HG03354 (cell line): Measurements from ENCODE around the gene HES1.

ENCODE experiments used
- ATAC-seq: cut with Tn5 transposase; IDR thresholded peaks from one replicate; pipeline ENCODE4 v1.9.1; 2021; ENCODE audit warnings: mild to moderate bottlenecking; ENCODE audit not compliant: unreplicated experiment, poor library complexity, severe bottlenecking

Gene HES1

GRCh38 chr3:194101592-194102432 lies 34.1 kb upstream of the HES1 start:
- peak; percentile 34 for ATAC-seq

- peak; percentile 34 for ATAC-seq
Observed at GRCh38 chr3:194102436-194102835, 33.5 kb upstream of the HES1 start.

GRCh38 chr3:194103505-194103904 lies 32.4 kb upstream of the HES1 start:
- peak; percentile 39 for ATAC-seq

- ATAC-seq, result no peak
Observed at GRCh38 chr3:194103983-194104751, 31.8 kb upstream of the HES1 start.

GRCh38 chr3:194105292-194105691 lies 30.7 kb upstream of the HES1 start:
- ATAC-seq, result no peak

- no peak for ATAC-seq
Observed at GRCh38 chr3:194107107-194107506, 28.8 kb upstream of the HES1 start.

- no peak for ATAC-seq
Observed at GRCh38 chr3:194109192-194109863, 26.6 kb upstream of the HES1 start.

- no peak for ATAC-seq
Observed at GRCh38 chr3:194110483-194110882, 25.5 kb upstream of the HES1 start.

- no peak for ATAC-seq
Observed at GRCh38 chr3:194111336-194111735, 24.6 kb upstream of the HES1 start.

- ATAC-seq, result no peak
Observed at GRCh38 chr3:194112120-194113106, 23.5 kb upstream of the HES1 start.

GRCh38 chr3:194114123-194114522 lies 21.8 kb upstream of the HES1 start:
- ATAC-seq, result no peak

- ATAC-seq, result no peak
Observed at GRCh38 chr3:194117104-194117845, 18.7 kb upstream of the HES1 start.

- ATAC-seq, result no peak
Observed at GRCh38 chr3:194118920-194119319, 17.0 kb upstream of the HES1 start.

GRCh38 chr3:194119831-194120590 lies 15.9 kb upstream of the HES1 start:
- ATAC-seq, result no peak

GRCh38 chr3:194120789-194121770 lies 14.9 kb upstream of the HES1 start:
- no peak for ATAC-seq

GRCh38 chr3:194121891-194122631 lies 13.9 kb upstream of the HES1 start:
- ATAC-seq, result no peak
